Gastroesophageal sphincter (tissue), 3 donors: Measurements from ENCODE around the gene NAE1.

Experiments
- CTCF ChIP-seq, 4 experiments: fragments of 200-600 bp in 2 of 4; fragments of 450-650 bp in 2 of 4; sonication (generic) in 1 of 4; IDR thresholded peaks; one replicate each; pipeline ENCODE4 v1.5.1; 2017 to 2019; ENCODE audit warnings: antibody characterized with exemption in 4 of 4, mild to moderate bottlenecking in 2 of 4, moderate library complexity in 2 of 4
- EP300 ChIP-seq: sonication (generic); formaldehyde crosslinking; IDR thresholded peaks from one replicate; pipeline ENCODE4 v1.6.1; 2017; ENCODE audit warnings: antibody characterized with exemption, mild to moderate bottlenecking
- POLR2A ChIP-seq, 2 donors: fragments of 450-650 bp; IDR thresholded peaks; one replicate each; pipeline ENCODE4 v1.6.1; 2017; ENCODE audit warnings: antibody characterized with exemption in 2 of 2, mild to moderate bottlenecking in 2 of 2, moderate library complexity in 1 of 2
- POLR2AphosphoS5 ChIP-seq: sonication (generic); formaldehyde crosslinking; IDR thresholded peaks from one replicate; pipeline ENCODE4 v1.6.1; 2017; ENCODE audit warnings: antibody characterized with exemption

- no peak for TF ChIP-seq CTCF (IDR thresholded peaks at IDR 0.05)
- TF ChIP-seq POLR2A (IDR thresholded peaks at IDR 0.05) = no peak
- TF ChIP-seq EP300 = no peak
- no peak for TF ChIP-seq POLR2AphosphoS5
These were observed 29.3 kb downstream of the NAE1 start, which contains the start of gene TERB1 for GRCh38 chr16:66801320-66802105.
